ENCODE data around the gene UBE2D3.
A peak's percentile ranks its signal among the peaks of the same experiment; 100 is the strongest.

The UBE2D3 gene

DNA sequence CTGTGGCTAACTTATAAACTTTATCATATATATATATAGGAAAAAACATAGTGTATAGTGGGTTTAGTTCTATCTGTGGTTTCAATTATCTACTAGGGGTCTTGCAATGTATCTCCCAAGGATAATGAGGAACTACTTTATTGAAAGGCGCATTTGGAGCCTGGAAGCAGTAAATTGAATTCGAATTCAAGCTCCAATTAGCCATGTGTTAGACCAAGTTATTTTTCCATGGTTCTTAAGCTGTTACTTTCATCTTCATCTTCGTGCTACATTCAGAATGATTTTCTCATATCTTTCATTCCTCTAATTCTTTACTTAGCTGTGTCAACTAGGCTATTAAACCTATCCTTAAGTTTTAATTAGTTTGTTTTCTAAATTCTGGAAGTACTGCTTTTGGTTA is 39.4 kb downstream of the UBE2D3 start:
- no peak for DNase-seq

DNA sequence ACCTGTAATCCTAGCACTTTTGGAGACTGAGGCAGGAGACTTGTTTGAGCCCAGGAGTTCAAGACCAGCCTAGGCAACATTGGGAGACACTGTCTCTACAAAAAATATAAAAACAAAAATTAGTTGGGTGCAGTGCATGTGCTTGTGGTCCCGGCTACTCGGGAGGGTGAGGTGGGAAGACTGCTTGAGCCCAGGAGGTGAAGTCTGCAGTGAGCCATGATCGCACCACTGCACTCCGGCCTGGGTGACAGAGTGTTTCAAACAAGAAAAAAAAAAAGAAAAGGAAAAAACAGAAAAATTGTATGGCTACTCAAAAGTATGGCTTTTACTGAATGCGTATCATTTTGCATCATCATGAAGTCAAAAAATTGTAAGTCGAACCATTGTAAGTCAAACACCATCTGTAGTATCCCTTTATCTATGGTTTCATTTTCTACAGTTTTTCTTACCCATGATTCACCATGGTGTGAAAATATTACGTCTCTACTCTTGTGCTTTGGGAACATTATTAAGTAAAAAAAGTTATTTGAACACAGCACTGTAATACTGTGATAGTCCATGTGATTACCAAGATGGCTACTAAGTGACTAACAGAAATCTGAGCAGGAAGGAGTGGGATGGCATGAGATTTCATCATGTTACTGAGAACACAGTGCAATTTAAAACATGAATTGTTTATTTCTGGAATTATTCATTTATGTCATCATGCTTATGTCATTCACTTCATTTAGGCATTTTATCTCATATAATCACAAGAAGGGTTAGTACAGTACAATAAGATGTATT is 40.1 kb downstream of the UBE2D3 start:
- DNase-seq = no peak

DNA sequence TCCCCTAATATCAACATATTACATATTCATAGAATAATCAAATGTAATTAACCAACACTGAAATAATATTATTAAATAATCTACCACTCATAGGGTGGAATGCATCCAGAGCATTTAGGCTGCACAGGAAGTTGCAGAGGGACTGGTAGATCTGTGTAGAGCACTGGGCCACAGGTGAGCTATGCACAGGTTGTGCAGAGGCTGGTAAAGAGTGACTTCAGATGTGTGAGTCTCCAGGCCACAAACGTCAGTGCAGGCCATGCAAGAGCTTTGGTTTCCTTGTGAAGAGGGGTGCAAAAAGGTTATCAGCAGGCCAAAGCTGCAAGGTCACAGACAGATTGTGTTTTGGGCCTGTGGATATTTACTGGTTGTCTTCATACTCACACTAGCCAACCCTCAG is 41.1 kb downstream of the UBE2D3 start:
- DNase-seq = no peak

DNA sequence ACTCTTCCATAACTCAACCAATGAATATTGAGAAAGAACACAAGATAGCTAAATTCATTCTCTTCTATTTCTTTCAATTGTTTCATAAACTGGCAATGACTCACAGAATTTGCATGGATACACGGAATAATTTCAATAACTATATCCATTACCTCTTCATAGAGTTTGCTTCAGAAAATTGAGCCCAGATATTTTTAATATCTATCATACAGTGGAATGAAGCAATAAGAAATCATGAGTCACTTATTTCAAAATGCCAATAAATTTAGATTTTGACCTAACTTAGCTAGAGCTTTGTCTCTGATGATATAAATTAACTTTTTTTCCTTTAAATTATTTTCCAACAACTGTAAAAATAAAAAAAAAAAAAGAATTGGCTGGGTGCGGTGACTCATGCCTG is 44.3 kb downstream of the UBE2D3 start:
- no peak for DNase-seq

DNA sequence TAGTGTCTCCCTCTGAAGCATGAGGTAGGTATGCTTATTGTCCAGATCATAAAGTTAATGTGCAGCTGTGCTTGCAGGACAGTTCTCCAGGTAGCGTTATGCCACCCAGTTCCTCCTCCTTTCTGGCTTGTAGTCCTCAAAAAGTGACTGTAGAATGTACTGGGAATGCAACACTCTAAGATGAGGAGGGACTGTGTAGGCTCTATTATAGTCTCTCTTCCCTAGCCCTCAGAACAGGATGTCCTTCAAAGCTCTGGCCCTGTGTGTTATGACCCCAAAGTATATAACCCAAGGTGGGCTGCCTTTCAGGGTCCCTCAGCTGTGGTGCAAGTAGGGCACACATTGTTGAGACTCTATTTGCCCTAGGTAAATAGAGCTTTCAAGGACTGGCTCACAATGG is 45.8 kb downstream of the UBE2D3 start:
- no peak for DNase-seq

DNA sequence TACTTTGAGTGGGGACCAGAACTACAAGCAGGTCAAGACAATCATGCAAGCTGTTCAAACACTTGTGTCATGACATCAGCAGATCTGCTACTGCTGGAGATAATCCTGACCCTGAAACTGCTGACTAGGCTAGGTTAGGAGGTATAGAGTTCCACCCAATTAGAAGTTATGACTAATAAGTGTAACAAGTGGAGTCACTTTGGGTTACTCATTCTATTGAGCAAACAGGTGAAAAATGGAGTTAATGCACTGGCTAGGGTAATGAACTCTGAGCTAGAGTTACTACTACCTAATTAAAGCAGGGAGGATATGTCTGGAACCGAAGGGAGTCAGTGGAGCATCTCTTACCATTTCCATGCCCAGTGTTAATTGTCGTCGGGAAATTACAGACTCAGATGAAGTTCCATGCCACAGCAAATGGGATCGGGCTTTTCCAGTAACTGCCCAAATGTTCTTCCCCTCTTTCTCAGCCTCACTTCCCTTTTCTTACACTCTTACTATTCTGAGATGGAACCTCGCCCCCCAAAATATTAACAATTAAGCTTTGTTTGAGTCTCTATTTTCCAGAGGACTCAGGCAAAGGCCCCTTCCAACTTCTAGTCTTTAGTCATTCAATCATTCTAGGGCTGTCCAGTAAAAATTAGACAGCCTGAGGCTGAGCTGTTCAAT is 46.7 kb downstream of the UBE2D3 start:
- DNase-seq = no peak

DNA sequence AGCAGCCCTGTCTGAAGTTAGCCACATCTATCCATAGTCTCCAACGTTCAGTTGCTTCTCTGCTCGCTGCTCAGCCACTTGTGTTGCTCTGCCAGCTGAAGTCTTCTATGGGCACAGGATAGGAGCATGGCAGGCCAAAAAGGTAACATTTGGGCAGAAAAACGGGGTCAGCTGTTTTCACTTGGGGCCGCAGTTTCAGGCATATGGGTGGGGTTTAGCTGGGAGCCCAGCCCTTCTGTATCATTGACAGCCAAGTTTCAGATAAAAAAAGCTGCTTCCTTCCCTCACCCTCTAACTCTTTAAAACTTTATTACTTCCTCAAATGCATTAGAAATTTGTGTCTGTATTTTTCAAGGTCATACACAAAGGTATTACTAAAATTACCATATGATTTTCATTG is 48.1 kb downstream of the UBE2D3 start:
- no peak for DNase-seq

DNA sequence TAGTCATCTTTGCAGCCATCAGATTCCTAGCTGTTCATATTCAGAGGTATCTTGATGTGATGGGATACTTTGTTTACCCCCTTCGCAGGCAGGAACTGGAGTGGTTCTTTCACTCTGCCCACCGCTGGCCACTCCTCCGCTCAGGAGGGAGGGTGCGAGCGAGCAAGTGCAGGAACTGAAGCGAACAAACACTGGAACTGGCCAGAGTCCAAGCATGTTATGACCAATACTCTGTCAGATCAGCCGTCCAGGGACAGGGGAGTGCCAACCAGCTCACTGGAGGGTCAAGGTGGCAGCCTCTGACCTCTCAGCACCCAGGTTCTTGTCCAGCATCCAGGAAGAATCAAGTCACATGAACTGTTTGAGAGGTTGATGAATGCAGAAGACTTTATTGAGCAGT is 48.6 kb downstream of the UBE2D3 start:
- DNase-seq = no peak

DNA sequence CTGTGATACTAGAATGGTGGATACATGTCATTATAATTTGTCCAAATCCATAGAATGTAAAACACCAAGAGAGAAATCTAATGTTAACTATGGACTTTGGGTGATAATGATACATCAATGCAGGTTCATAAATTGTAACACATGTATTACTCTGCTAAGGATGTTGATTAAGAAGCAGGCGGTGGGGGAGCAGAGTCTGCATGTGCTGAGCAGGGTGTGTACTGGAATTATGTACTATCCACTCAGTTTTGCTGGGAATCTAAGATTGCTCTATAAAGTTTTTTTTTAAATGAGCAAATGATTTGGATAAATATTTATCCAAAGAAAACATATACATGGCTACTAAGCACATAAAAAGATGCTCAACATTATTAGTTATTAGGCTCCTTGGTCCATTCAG is 51.5 kb downstream of the UBE2D3 start:
- DNase-seq = no peak

DNA sequence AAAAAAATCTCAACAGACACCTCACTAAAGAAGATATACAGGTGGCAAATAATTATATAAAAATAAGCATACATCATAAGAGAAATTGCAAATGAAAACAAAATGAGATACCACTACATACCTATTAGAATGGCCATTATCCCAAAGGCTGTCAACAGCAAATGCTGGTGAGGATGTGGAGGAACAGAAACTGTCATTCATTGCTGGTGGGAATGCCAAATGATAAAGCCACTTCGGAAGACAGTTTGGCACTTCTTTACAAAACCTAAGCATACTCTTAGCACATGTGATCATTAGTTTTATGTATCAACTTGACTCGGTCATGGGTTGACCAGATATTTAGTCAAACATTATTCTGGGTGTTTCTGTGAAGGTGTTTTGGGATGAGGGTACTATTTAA is 53.1 kb downstream of the UBE2D3 start:
- no peak for DNase-seq

DNA sequence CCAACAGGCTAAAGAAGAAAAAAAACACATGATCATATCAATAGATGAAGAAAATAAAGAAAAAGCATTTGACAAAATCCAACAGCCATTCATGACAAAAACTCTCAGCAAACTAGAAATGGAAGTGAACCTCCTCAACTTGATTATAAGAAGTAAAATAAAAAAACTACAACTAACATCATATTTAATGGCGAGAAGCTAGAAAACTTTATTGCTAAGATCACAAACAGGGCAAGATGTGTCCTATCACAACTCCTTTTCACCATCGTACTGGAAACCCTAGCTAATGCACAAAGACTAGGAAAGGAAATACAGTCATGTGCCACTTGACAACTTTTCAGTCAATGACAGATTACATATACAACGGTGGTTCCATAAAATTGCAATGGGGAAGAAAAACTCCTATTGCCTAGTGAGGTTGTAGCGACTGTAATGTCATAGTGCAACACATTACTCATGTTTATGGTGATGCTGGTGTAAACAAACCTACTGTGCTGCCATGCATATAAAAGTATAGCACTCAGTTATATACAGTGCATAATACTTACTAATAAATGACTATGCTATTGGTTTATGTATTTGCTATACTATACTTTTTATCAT is 54.5 kb downstream of the UBE2D3 start:
- no peak for DNase-seq

DNA sequence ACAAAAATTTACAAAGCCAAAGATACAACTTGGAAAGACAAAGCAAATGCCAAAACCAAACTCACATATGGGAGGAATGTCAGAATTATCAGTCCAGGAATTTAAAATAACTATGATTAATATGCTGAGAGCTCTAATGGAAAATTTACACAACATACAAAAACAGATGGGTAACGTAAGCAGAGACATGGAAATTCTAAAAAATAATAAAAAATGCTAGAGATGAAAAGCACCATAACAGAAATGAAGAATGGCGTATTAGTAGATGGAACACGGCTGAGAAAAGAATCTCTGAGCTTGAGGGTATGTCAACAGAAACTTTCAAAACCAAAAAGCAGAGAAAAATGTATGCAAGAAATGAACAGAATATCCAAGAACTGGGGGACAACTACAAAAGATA is 62.5 kb downstream of the UBE2D3 start:
- DNase-seq = no peak

DNA sequence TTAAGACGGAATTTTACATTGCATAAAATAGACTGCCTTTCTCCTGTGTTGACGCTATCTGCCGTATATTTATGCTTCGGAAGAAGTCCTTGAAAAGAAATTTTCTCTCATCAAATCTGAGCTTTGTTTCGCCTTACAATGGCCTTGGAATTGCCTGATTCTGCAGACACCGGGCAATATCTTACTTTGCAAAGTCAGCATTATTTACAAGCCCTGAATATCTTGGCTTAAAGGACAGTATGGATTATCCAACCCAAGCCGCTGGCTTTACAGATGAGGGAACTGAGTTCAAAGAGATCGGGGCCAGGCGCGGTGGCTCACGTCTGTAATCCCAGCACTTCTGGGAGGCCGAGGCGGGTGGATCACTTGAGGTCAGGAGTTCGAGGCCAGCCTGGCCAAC is 65.4 kb downstream of the UBE2D3 start:
- DNase-seq = no peak

DNA sequence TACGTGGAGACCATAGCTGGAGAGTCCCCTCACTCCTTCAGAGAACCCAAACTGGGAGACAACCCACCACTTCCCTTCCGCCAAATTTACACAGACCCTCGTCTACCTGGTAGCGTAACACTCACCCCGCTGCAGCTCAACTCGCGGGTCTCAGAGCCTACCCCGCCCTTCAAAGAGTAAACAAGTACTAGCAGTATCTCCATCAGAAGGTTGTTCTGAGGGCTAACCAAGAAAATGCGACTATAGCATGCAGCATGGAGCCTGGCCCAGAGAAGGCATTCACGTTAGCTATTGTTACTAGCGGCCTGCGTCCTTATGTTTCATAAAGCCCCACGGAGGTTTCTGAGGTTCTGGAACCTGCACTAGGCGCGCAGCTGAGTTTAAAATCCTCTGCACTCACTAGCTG is 66.1 kb downstream of the UBE2D3 start:
- DNase-seq = no peak

DNA sequence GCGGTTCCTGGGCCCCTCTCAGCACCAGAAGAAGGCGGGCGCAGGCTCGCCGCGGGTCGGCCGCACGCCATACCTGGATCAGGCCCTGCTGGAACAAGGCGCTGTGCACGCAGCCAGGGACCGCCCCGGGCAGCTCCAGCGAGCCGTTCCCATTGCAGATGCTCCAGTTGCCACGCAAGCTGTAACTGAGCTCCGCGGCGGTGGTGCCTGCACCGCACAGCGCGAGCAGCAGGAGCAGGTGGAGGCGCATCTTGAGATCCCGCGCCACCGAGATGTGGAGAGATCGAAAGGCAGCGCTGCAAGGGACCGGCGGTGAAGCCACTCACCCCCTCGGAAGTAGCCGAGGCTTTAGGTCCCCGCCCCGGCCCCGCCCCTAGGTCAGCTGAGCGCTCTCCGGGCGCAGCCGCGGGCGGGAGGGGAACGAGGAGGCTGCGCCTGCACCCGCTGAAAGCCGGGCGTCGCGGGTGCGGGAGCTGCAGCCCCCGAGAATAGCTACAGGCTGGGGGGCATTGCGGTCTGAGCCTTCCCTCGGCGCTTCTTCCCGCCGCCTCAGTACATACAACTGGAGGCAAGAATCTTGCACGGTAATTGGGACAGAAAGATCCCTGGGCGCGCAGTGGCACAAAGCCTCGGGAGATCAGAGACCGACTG is 66.6 kb downstream of the UBE2D3 start, which contains the start of gene MANBA:
TSS of gene MANBA (minus strand) at position 324 of the 651 bp plus-strand sequence. CDS start at position 250, 74 bp downstream.
- peak; percentile 69 for DNase-seq

DNA sequence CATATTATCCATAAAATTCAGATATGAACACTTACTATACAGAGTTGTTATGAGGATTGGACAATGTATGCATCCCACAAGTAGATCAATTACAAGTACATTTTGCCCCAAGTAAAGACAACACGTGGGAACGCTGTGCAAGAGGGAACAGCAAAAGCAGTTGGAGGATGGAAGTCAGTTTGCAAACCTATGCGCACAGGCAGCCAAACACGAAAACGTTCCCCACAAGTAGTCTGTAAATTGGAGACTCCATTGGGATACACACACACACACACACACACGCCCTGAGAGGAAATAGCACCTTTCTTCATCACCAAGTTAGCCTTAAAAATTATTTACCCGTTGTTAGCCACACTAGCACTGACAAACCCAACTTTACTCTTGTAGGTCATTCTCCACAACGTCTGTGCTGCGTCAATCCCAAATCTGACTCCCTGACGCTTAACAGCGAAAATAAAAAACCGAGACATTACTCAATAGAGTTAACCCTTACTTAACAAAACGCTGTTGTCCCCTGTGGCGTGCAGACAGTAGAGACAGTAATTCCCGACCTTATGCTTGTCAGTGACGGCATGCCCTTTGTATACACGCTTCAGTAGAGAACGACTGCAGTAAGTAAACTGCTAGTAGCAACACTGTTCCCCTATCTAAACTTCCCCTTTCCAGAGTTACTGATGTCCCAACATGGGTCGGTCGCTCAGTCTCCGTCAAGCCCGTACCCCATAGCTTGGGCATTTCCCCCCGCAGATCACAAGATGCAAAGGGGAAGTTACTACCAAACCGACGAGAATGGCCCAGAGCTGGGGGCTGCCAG is 67.3 kb downstream of the UBE2D3 start:
- DNase-seq = peak; percentile 19

DNA sequence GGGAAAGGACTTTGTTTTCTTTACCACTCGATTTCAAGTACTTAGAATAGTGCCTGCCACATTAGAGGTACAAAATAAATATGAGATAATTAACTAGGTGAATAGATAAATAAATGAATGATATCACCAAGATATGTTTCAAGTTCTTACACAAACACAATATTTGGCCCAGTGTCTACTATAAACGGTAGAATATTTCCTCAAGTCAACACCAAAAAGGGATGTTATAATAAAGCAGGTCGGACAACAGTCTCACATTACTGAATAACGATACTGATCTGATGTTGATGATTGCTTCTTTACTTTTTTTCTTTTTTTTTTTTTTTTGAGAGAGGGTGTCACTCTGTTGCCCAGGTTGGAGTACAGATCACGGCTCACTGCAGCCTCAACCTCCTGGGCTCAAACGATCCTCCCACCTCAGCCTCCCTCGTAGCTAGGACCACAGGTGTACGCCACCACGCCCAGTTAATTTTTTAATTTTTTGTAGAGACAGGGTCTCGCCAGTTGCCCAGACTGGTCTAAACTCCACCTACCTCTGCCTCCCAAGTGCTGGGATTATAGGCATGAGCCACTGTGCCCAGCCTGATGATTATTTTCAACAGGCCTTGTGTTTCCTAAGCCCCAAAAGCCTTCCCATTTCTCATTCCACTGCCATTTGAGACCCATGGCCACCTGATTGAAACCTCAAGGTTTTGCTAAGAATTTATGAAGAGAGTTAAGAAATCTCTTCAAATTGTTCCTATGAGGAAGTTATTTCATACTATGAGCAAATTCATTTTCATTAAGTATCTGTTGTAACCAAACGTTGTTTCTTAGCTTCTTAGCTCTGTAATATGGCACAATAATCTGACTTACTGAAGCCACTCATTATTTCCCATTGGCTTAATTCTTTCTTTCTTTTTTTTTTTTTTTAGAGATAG is 68.8 kb downstream of the UBE2D3 start:
- DNase-seq = no peak

DNA sequence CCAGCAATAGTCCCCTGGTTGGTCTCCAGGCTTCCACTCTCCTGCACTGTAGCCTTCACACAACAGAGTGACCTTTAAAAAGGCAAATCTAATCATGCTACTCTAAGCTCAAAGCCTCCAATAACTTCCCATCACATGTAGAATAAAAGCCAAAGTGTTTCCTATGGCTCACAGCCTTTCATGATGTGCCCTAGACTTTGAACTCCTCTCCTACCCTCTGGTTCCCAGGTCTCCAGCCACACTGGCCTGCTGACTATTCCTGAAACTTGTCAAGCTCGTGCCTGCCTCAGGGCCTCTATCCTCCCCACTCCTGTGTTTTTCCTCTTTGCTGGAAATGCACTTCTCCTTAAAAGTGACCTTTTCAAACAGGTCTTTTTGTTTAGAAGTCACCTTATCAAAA is 69.7 kb downstream of the UBE2D3 start:
- no peak for DNase-seq

DNA sequence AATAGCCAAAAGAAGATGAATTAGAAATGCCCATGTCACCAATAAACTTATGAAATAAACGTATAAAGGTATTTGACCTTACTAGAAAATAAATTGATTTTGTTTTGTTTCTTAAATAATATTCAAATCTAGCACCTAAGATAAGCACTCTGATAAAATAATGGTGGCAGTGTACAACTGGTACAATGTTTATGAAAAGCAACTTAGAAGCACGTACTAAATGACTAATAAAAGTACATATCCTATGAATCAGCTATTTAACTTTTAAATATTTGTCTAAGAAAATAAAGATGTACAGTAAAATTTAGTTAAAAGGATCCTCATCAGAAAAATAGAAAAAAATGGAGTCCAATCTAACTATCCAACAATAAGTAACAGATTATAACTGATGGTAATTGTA is 73.3 kb downstream of the UBE2D3 start:
- no peak for DNase-seq

DNA sequence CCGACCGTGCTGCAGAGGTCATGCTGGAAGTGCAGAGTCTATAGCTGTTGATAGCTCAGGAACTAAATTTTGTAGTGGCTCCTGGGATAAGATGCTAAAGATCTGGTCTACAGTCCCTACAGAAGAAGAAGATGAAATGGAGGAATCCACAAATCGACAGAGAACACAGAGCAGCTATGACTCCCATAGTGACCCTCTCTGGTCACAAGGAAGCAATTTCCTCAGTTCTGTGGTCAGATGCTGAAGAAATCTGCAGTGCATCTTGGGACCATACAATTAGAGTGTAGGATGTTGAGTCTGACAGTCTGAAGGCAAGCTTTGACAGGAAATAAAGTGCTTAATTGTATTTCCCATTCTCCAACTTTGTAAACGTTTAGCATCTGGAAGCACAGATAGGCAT is 75.4 kb downstream of the UBE2D3 start:
- DNase-seq = no peak
